ENCODE measurements around the gene TBC1D22A.

TBC1D22A gene

DNA sequence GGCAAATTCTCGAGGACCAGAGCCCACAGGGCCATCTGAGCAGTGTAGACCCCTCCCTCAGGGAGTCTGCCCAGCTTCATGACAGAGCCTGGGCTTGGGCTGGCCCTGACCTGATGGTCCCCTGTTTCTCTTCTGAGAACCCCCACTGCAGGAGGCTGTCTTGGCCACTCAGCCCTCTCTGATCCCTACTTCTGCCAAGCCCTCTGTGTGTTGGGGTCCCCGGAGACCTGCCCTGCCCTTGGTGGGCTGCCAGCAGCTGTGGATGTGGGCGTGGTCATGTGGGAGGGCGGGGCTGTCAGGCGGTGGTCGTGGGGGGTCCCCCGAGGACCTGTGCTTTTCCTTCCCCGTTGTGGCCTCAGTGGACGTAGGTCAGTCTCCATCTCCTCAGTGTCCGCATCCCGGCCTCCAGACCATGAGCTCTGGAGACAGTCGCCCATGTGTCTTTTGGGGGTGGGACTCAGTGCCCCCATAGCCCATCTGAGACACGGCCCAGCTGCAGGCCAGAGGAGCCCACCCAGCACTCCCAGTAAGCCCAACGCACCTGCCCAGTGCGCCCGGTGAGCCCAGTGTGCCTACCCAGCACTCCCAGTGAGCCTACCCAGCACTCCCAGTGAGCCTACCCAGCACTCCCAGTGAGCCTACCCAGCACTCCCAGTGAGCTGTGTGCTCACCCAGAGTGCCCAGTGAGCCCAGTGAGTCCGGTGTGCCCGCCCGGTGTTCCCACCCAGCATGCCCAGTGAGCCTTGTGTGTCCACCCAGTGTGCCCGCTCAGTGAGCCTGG is 409.2 kb downstream of the TBC1D22A start:
- peaks cover 4% of the 10 kb centered on the region for H3K36me3 ChIP-seq (ENCODE audit: control insufficient read depth, insufficient read depth, low read length)

GRCh38 chr22:47172771-47173534 is 410.5 kb downstream of the TBC1D22A start:
- Histone ChIP-seq H3K36me3 (ENCODE audit: control insufficient read depth, insufficient read depth, low read length) (peaks cover 4% of the 10 kb centered on the region), H3K9me3 (ENCODE audit: control insufficient read depth, low read length) (no peaks in the 10 kb centered on the region), H3K27me3 (ENCODE audit: control insufficient read depth, insufficient read depth, low read length) (no peaks in the 10 kb centered on the region), H3K9ac (ENCODE audit: low read length) (no peak overlapping the region), H3K4me3 (ENCODE audit: low read length) (no peak overlapping the region), H3K4me1 (ENCODE audit: control insufficient read depth, insufficient read depth, low read length) (peaks cover 4% of the 10 kb centered on the region)

More for the DNA sequence above, 409.2 kb downstream of the TBC1D22A start:
- H3K4me3 ChIP-seq (ENCODE audit: low read length): no peak overlapping the region
- no peaks in the 10 kb centered on the region for H3K9me3 ChIP-seq (ENCODE audit: control insufficient read depth, low read length)
- H3K9ac ChIP-seq (ENCODE audit: low read length): no peak overlapping the region
- peaks cover 4% of the 10 kb centered on the region for H3K4me1 ChIP-seq (ENCODE audit: control insufficient read depth, insufficient read depth, low read length)
- H3K27me3 ChIP-seq (ENCODE audit: control insufficient read depth, insufficient read depth, low read length): no peaks in the 10 kb centered on the region

GRCh38 chr22:47173535-47174021 is 411.1 kb downstream of the TBC1D22A start:
- H3K4me3 ChIP-seq (ENCODE audit: low read length): no peak overlapping the region
- no peaks in the 10 kb centered on the region for H3K9me3 ChIP-seq (ENCODE audit: control insufficient read depth, low read length)
- peaks cover 4% of the 10 kb centered on the region for H3K36me3 ChIP-seq (ENCODE audit: control insufficient read depth, insufficient read depth, low read length)
- no peak overlapping the region for H3K9ac ChIP-seq (ENCODE audit: low read length)
- peaks cover 4% of the 10 kb centered on the region for H3K4me1 ChIP-seq (ENCODE audit: control insufficient read depth, insufficient read depth, low read length)
- H3K27me3 ChIP-seq (ENCODE audit: control insufficient read depth, insufficient read depth, low read length): no peaks in the 10 kb centered on the region

DNA sequence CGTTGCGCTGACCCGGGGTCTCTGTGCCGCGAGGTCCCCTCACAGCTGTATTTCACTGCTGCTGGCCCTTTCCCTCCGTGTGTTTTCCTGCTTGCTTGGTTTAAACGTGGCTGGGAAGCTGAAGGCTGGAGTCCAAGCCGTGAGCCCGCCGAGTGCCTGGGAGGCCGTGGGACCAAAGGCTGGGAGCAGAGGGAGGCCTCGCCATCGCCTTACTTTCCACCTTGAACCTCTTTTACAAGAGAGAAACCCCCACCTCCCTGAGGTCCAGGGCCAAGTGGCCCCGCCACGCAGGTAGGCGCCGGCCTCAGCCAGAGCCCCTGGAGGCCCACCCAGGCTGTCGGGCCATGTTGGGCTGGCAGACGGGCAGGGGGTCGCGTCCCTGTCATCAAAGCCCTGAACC is 411.6 kb downstream of the TBC1D22A start:
- Histone ChIP-seq H3K9me3 (ENCODE audit: control insufficient read depth, low read length) (no peaks in the 10 kb centered on the region), H3K4me3 (ENCODE audit: low read length) (no peak overlapping the region), H3K27me3 (ENCODE audit: control insufficient read depth, insufficient read depth, low read length) (no peaks in the 10 kb centered on the region), H3K4me1 (ENCODE audit: control insufficient read depth, insufficient read depth, low read length) (peaks cover 4% of the 10 kb centered on the region), H3K36me3 (ENCODE audit: control insufficient read depth, insufficient read depth, low read length) (peaks cover 4% of the 10 kb centered on the region), H3K9ac (ENCODE audit: low read length) (no peak overlapping the region)

GRCh38 chr22:47174671-47175112 is 412.2 kb downstream of the TBC1D22A start:
- Histone ChIP-seq H3K27me3 (ENCODE audit: control insufficient read depth, insufficient read depth, low read length) (no peaks in the 10 kb centered on the region), H3K4me3 (ENCODE audit: low read length) (no peak overlapping the region), H3K9me3 (ENCODE audit: control insufficient read depth, low read length) (no peaks in the 10 kb centered on the region), H3K36me3 (ENCODE audit: control insufficient read depth, insufficient read depth, low read length) (peaks cover 4% of the 10 kb centered on the region), H3K9ac (ENCODE audit: low read length) (no peak overlapping the region), H3K4me1 (ENCODE audit: control insufficient read depth, insufficient read depth, low read length) (peaks cover 4% of the 10 kb centered on the region)

DNA sequence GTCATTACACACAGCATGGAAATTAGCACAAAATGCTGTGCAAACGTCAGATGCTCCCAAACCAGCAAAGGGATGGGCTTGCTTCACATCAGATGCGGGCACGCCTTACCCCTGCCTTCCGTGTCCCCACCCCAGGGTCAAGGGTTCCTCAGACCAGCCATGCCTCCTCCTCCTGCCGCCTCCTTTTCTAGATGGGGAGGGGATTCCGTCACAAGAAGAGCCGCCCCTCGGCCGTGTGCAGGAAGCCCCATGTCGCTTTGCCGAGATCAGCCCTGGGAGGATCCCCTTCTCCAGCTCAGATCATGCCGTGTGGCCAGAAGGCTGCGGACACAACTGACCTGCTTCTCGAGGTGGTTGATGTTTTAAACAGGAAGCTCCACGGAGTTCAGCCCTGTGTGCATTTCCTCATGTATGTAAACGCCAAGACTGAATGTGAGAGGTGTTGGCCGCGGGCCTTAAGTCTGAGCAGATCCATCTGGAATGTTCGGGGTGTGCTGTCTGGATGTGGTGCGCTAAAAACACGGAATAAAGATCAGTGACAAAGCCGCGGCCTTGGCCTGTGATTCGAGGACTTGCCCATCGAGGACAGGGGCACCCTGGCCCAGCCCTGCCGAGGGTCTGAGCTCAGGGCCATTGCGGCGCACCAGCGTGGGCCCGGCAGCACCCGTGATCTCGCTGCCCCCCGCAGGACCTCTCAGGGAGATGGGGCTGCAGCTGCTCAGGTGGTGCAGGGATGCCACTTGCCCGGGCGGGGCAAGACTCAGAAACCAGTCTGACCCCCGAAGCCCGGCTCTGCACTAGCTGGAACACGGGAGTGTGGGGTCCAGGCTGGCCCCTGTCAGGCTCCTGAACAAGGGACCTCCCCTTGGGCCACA is 412.9 kb downstream of the TBC1D22A start:
- no peaks in the 10 kb centered on the region for H3K9me3 ChIP-seq (ENCODE audit: control insufficient read depth, low read length)
- peaks cover 4% of the 10 kb centered on the region for H3K4me1 ChIP-seq (ENCODE audit: control insufficient read depth, insufficient read depth, low read length)
- no peaks in the 10 kb centered on the region for H3K27me3 ChIP-seq (ENCODE audit: control insufficient read depth, insufficient read depth, low read length)
- peaks cover 4% of the 10 kb centered on the region for H3K36me3 ChIP-seq (ENCODE audit: control insufficient read depth, insufficient read depth, low read length)
- H3K9ac ChIP-seq (ENCODE audit: low read length): no peak overlapping the region
- H3K4me3 ChIP-seq (ENCODE audit: low read length): no peak overlapping the region

DNA sequence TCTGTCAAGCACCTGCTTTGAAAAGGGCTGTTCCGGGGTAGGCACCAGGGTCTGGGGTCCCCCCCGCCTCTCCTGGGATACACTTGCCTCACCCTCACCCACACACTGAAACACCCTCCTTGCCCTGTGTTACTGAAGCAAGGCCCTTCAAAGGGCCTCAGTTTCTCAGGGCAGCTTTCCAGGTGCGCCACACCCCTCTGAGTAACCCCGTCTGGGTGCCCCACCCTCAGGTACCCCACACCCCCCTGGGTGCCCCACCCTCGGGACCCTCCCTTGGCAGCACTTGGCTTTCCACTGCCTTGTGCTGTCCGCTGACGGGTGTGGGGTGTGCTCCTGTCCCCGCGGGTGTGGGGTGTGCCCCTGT is 413.6 kb downstream of the TBC1D22A start:
- Histone ChIP-seq H3K9ac (ENCODE audit: low read length) (no peak overlapping the region), H3K36me3 (ENCODE audit: control insufficient read depth, insufficient read depth, low read length) (peaks cover 4% of the 10 kb centered on the region), H3K4me1 (ENCODE audit: control insufficient read depth, insufficient read depth, low read length) (peaks cover 4% of the 10 kb centered on the region), H3K9me3 (ENCODE audit: control insufficient read depth, low read length) (no peaks in the 10 kb centered on the region), H3K4me3 (ENCODE audit: low read length) (no peak overlapping the region), H3K27me3 (ENCODE audit: control insufficient read depth, insufficient read depth, low read length) (no peaks in the 10 kb centered on the region)

DNA sequence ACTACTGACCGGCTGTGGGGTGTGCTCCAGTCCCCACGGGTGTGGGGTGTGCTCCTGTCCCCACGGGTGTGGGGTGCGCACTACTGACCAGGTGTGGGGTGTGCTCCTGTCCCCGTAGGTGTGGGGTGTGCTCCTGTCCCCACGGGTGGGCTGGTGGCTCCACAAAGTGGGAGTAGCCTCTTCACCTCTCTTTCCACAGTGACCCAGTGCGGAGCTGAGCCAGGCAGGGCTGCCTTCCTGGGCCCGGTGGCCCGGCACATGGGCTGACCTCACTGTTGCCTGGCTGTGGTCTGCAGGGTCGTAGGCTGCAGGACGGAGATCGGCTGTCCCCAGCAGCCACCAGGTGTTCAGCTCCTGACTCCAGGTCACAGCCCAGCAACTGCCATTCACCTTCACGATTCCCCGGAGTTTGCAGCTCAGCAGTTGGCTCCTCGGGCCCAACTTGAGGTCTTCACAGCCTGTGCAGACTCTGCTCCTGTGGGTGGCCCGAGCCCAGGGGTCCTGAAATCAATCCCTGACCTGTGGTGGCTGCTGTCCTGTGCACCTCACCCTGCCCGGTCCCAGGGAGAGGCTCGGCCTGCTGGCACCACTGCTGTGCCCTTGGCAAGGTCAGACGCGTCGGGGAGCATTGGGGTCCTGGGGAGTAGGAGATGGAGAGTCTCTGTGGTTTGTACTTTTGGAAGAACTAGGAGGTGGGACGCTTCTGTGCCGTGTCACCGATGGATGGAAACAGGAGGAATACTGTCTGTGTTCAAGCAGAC is 414.3 kb downstream of the TBC1D22A start:
- H3K27me3 ChIP-seq (ENCODE audit: control insufficient read depth, insufficient read depth, low read length): no peaks in the 10 kb centered on the region
- peaks cover 4% of the 10 kb centered on the region for H3K36me3 ChIP-seq (ENCODE audit: control insufficient read depth, insufficient read depth, low read length)
- H3K9ac ChIP-seq (ENCODE audit: low read length): no peak overlapping the region
- no peak overlapping the region for H3K4me3 ChIP-seq (ENCODE audit: low read length)
- H3K4me1 ChIP-seq (ENCODE audit: control insufficient read depth, insufficient read depth, low read length): peaks cover 4% of the 10 kb centered on the region
- H3K9me3 ChIP-seq (ENCODE audit: control insufficient read depth, low read length): no peaks in the 10 kb centered on the region

- Histone ChIP-seq H3K27me3 (ENCODE audit: control insufficient read depth, insufficient read depth, low read length) (no peaks in the 10 kb centered on the region), H3K9me3 (ENCODE audit: control insufficient read depth, low read length) (no peaks in the 10 kb centered on the region), H3K4me1 (ENCODE audit: control insufficient read depth, insufficient read depth, low read length) (peaks cover 4% of the 10 kb centered on the region), H3K36me3 (ENCODE audit: control insufficient read depth, insufficient read depth, low read length) (peaks cover 4% of the 10 kb centered on the region), H3K9ac (ENCODE audit: low read length) (no peak overlapping the region), H3K4me3 (ENCODE audit: low read length) (no peak overlapping the region)
Measured at GRCh38 chr22:47177334-47177815, 414.9 kb downstream of the TBC1D22A start.

DNA sequence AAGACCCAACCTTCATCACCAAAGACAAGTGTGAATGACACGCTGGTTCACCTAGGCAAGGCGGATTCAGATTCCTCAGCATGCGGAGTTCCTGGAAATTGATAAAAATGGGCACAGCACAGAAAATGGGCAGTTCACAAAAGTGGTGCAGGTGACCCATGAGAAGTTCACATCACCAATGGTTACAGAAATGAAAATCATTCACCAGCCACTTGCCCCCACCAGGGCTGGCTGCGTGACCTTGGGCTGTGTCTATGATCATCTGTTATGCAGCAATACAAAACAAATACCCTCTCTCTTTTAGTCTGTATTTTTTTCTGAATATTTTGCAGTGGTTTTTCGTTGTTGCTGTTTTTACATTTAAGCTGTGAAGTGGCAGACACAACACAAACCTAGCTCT is 415.9 kb downstream of the TBC1D22A start:
- Histone ChIP-seq H3K9ac (ENCODE audit: low read length) (no peak overlapping the region), H3K4me3 (ENCODE audit: low read length) (no peak overlapping the region), H3K4me1 (ENCODE audit: control insufficient read depth, insufficient read depth, low read length) (peaks cover 4% of the 10 kb centered on the region), H3K27me3 (ENCODE audit: control insufficient read depth, insufficient read depth, low read length) (no peaks in the 10 kb centered on the region), H3K9me3 (ENCODE audit: control insufficient read depth, low read length) (no peaks in the 10 kb centered on the region), H3K36me3 (ENCODE audit: control insufficient read depth, insufficient read depth, low read length) (peaks cover 4% of the 10 kb centered on the region)

GRCh38 chr22:47180796-47181195 is 418.3 kb downstream of the TBC1D22A start:
- no peak overlapping the region for H3K9ac ChIP-seq (ENCODE audit: low read length)
- no peak overlapping the region for H3K4me3 ChIP-seq (ENCODE audit: low read length)
- no peaks in the 10 kb centered on the region for H3K9me3 ChIP-seq (ENCODE audit: control insufficient read depth, low read length)
- H3K27me3 ChIP-seq (ENCODE audit: control insufficient read depth, insufficient read depth, low read length): no peaks in the 10 kb centered on the region
- H3K4me1 ChIP-seq (ENCODE audit: control insufficient read depth, insufficient read depth, low read length): no peaks in the 10 kb centered on the region
- H3K36me3 ChIP-seq (ENCODE audit: control insufficient read depth, insufficient read depth, low read length): no peaks in the 10 kb centered on the region
